A549 (cell line): Measurements from ENCODE around the gene PTPRG.

Experiments used
- CHD2 ChIP-seq: fragments of 150-350 bp; IDR thresholded peaks from 2 replicates; pipeline ENCODE4 v1.6.1; 2014; ENCODE audit warnings: low read length; ENCODE audit not compliant: partially characterized antibody
- HOXA7 ChIP-seq: fragments of 250-450 bp; sonication (Bioruptor Pico); IDR thresholded peaks from 2 replicates; pipeline ENCODE4 v1.5.0; 2020; ENCODE audit warnings: mild to moderate bottlenecking, moderate library complexity
- POLR2A ChIP-seq: IDR thresholded peaks from 2 replicates; pipeline ENCODE4 v1.6.1; 2012; ENCODE audit warnings: mild to moderate bottlenecking, low read length
- TF ChIP-seq, protein P1 (sequence below): fragments of >200 bp; sonication (Bioruptor Twin); formaldehyde crosslinking; IDR thresholded peaks from 3 replicates; pipeline ENCODE4 v1.5.1; 2016
- TF ChIP-seq, protein P2 (sequence below): fragments of 150-350 bp; IDR thresholded peaks from 2 replicates; pipeline ENCODE4 v1.6.1; 2014; ENCODE audit warnings: low read depth, mild to moderate bottlenecking, low read length

DNA sequence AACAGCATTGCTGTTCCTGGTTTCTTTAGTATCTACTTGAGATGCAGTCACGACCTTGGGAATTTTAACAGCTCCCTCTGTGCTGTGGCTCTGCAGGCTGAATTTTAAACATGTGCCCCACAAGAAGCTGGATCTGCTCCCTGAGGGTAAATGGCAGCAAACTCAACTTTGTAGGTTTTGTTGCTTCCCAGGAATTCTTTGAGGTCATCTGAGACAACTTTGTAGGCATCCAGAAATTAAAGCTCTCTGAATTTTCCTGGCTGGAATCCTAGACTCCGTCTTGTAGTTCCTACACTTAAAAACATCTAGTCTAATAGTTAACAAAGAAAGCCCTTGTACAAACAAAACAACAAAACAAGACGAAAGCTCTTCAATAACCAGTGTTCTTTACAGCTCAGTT is 445.7 kb downstream of the PTPRG start:
- TF ChIP-seq POLR2A = no peak
- no peak for TF ChIP-seq CHD2
- TF ChIP-seq, protein P1, sequence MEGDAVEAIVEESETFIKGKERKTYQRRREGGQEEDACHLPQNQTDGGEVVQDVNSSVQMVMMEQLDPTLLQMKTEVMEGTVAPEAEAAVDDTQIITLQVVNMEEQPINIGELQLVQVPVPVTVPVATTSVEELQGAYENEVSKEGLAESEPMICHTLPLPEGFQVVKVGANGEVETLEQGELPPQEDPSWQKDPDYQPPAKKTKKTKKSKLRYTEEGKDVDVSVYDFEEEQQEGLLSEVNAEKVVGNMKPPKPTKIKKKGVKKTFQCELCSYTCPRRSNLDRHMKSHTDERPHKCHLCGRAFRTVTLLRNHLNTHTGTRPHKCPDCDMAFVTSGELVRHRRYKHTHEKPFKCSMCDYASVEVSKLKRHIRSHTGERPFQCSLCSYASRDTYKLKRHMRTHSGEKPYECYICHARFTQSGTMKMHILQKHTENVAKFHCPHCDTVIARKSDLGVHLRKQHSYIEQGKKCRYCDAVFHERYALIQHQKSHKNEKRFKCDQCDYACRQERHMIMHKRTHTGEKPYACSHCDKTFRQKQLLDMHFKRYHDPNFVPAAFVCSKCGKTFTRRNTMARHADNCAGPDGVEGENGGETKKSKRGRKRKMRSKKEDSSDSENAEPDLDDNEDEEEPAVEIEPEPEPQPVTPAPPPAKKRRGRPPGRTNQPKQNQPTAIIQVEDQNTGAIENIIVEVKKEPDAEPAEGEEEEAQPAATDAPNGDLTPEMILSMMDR = no peak
- TF ChIP-seq, protein P2, sequence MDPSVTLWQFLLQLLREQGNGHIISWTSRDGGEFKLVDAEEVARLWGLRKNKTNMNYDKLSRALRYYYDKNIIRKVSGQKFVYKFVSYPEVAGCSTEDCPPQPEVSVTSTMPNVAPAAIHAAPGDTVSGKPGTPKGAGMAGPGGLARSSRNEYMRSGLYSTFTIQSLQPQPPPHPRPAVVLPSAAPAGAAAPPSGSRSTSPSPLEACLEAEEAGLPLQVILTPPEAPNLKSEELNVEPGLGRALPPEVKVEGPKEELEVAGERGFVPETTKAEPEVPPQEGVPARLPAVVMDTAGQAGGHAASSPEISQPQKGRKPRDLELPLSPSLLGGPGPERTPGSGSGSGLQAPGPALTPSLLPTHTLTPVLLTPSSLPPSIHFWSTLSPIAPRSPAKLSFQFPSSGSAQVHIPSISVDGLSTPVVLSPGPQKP = no peak
- no peak for TF ChIP-seq HOXA7
